A673 (cell line): ENCODE data around the gene NKD1.

Experiments
- CTCF ChIP-seq: fragments of 300-800, 200-600 bp; sonication (generic); conservative IDR thresholded peaks from 2 replicates; pipeline ENCODE4 v1.5.1; 2017; ENCODE audit warnings: low read depth, mild to moderate bottlenecking, antibody characterized with exemption, low read length, moderate library complexity, mixed read lengths
- EZH2 ChIP-seq: fragments of 200-600 bp; sonication (generic); IDR thresholded peaks from 2 replicates; pipeline ENCODE4 v1.6.1; 2017; ENCODE audit warnings: borderline replicate concordance, low read depth, mild to moderate bottlenecking, mixed read lengths, antibody characterized with exemption, low read length; ENCODE audit not compliant: poor library complexity, severe bottlenecking

- TF ChIP-seq CTCF = no peak
- no peak for TF ChIP-seq EZH2
Measured at GRCh38 chr16:50696126-50696525, 147.9 kb downstream of the NKD1 start.
